Ureter (tissue), 1 donor: ENCODE results near the gene PTPN5. TPM values are rescaled to one million over a fixed set of nuclear protein-coding genes. Genes with fewer than 3 reads are reported as not detected.
"Not testable (repeated sequence)": the region's sequence is repeated elsewhere in the genome, so short reads cannot be mapped to it uniquely, and the experiment has no call there.

Experiments used
- DNase-seq: peaks from one replicate; pipeline ENCODE4 v3.0.0-alpha.2; 2020; ENCODE audit warnings: low spot score
- total RNA-seq: library from RNA; stranded (reverse); gene quantifications from one replicate; pipeline ENCODE4 v1.2.4, GENCODE V29; 2023
- donor health status: DM: yes; HTN: yes; CAD: no.

PTPN5 gene
- total RNA-seq, 1 donor from 2014 or later, result 2.6 TPM

- DNase-seq, result no peak
Observed at GRCh38 chr11:18682466-18682865, 109.1 kb downstream of the PTPN5 start.

DNA sequence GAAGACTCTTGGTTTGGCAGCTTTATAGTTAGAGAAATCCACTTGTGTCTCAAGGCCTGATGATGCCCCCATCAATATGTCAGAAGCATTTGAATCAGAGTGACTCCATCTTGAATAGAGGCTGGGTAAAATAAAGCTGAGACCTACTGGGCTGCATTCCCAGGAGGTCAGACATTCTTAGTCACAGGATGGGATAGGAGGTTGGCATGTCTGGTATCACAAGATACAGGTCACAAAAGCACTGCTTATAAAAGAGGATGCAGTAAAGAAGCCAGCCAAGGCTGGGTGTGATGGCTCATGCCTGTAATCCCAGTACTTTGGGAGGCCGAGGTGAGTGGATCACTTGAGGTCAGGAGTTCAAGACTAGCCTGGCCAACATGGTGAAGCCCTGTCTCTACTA, 109.6 kb downstream of the PTPN5 start:
- not testable (repeated sequence) for DNase-seq

Other genes with a start within 250 kb of the PTPN5 start
- 30.9 TPM for gene UEVLD, start 203.1 kb downstream of the PTPN5 start, total RNA-seq
- gene MISFA, start 192.0 kb downstream of the PTPN5 start, total RNA-seq, result 5.9 TPM
- 17.7 TPM for gene SPTY2D1, start 157.5 kb downstream of the PTPN5 start, total RNA-seq
- gene TMEM86A, start 93.0 kb downstream of the PTPN5 start, total RNA-seq, result 4.6 TPM
- 4.1 TPM for gene IGSF22, start 65.6 kb downstream of the PTPN5 start, total RNA-seq
- gene MRGPRX1, start 147.6 kb upstream of the PTPN5 start, total RNA-seq, result not detected